Measurements from ENCODE around the gene PRKAR2B. TPM values are rescaled to one million over a fixed set of nuclear protein-coding genes. Genes with fewer than 3 reads are reported as not detected.
"Not testable (repeated sequence)": the region's sequence is repeated elsewhere in the genome, so short reads cannot be mapped to it uniquely, and the experiment has no call there.

PRKAR2B gene
- total and polyA plus RNA-seq, 7 experiments from 2014 or later = 0.39 to 5.0 (median 0.54) TPM

- Histone ChIP-seq H3K27ac (ENCODE audit: low read depth, low read length) (no peak overlapping the region), H3K36me3 (ENCODE audit: control insufficient read depth in 2 of 3, insufficient read depth in 3 of 3, low read length in 3 of 3) (no peaks in the 10 kb centered on the region), H3K4me3 (ENCODE audit: low read length) (no peak overlapping the region), H3K27me3 (ENCODE audit: control insufficient read depth in 2 of 2, insufficient read depth in 2 of 2, low read length in 2 of 2) (no peaks in the 10 kb centered on the region), H3K4me1 (ENCODE audit: control insufficient read depth in 2 of 2, insufficient read depth in 2 of 2, low read length in 2 of 2) (peaks cover 3 to 12% of the 10 kb centered on the region in 2 donors), H3K9me3 (ENCODE audit: control insufficient read depth in 2 of 3, low read length in 3 of 3) (no peaks in the 10 kb centered on the region)
- Mint-ChIP-seq H3K4me1 (peaks cover 8 to 23% (median 18%) of the 10 kb centered on the region in 7 donors), H3K27ac (no peak overlapping the region), H3K36me3 (no peaks in the 10 kb centered on the region), H3K9me3 (no peaks in the 10 kb centered on the region), H3K4me3 (no peak overlapping the region), H3K27me3 (peaks cover 0 to 10% (median 0%) of the 10 kb centered on the region in 5 donors)
- ChIA-PET POLR2A (no interaction called here), CTCF (interaction anchor here (0.7 to 0.8 kb wide), 2 partner anchors 18 to 21 kb away, joined by 3 to 4 read pairs; no protein-coding TSS in a partner anchor)
- intact Hi-C loops (cut with micrococcal nuclease) = no loop called here
- ATAC-seq (no peak), DNase-seq (no peak)
Measured at GRCh38 chr7:107130487-107131220, 86.1 kb downstream of the PRKAR2B start.

GRCh38 chr7:107133396-107133795, 88.9 kb downstream of the PRKAR2B start:
- ChIA-PET CTCF (interaction anchor here (0.8 to 1.1 kb wide), 2 partner anchors 16 to 19 kb away, joined by 3 read pairs; no protein-coding TSS in a partner anchor), POLR2A (no interaction called here)
- DNase-seq (no peak), ATAC-seq (no peak)
- Histone ChIP-seq H3K4me3 (ENCODE audit: low read length) (no peak overlapping the region), H3K27ac (ENCODE audit: low read depth, low read length) (no peak overlapping the region), H3K9me3 (ENCODE audit: control insufficient read depth in 2 of 3, low read length in 3 of 3) (no peaks in the 10 kb centered on the region), H3K4me1 (ENCODE audit: control insufficient read depth in 2 of 2, insufficient read depth in 2 of 2, low read length in 2 of 2) (no peaks in the 10 kb centered on the region), H3K36me3 (ENCODE audit: control insufficient read depth in 2 of 3, insufficient read depth in 3 of 3, low read length in 3 of 3) (no peaks in the 10 kb centered on the region), H3K27me3 (ENCODE audit: control insufficient read depth in 2 of 2, insufficient read depth in 2 of 2, low read length in 2 of 2) (no peaks in the 10 kb centered on the region)
- Mint-ChIP-seq H3K4me1 (peaks cover 0 to 3% (median 0%) of the 10 kb centered on the region in 7 donors), H3K9me3 (no peaks in the 10 kb centered on the region), H3K36me3 (no peaks in the 10 kb centered on the region), H3K27ac (no peak overlapping the region), H3K4me3 (no peak overlapping the region), H3K27me3 (peaks cover 0 to 31% (median 0%) of the 10 kb centered on the region in 5 donors)
- intact Hi-C loops (cut with micrococcal nuclease) = no loop called here

GRCh38 chr7:107138696-107139420, 94.4 kb downstream of the PRKAR2B start:
- no peak for ATAC-seq
- no peak overlapping the region for H3K27ac ChIP-seq (ENCODE audit: low read depth, low read length)
- Mint-ChIP-seq H3K9me3 (no peaks in the 10 kb centered on the region), H3K27ac (no peak overlapping the region), H3K4me3 (no peak overlapping the region), H3K4me1 (no peaks in the 10 kb centered on the region), H3K27me3 (peaks cover 0 to 41% (median 0%) of the 10 kb centered on the region in 5 donors), H3K36me3 (no peaks in the 10 kb centered on the region)
- ChIA-PET CTCF (interaction anchor here (0.8 to 1.6 kb wide), 3 partner anchors 8 to 12 kb away, joined by 3 to 7 read pairs (median 4); no protein-coding TSS in a partner anchor), POLR2A (interaction anchor here (0.7 kb wide), 1 partner anchor 13 kb away, joined by 3 read pairs; no protein-coding TSS in a partner anchor)
- no peaks in the 10 kb centered on the region for H3K4me1 ChIP-seq (ENCODE audit: control insufficient read depth in 2 of 2, insufficient read depth in 2 of 2, low read length in 2 of 2)
- DNase-seq = no peak
- H3K36me3 ChIP-seq (ENCODE audit: control insufficient read depth in 2 of 3, insufficient read depth in 3 of 3, low read length in 3 of 3) = no peaks in the 10 kb centered on the region
- H3K4me3 ChIP-seq (ENCODE audit: low read length) = no peak overlapping the region
- H3K9me3 ChIP-seq (ENCODE audit: control insufficient read depth in 2 of 3, low read length in 3 of 3) = no peaks in the 10 kb centered on the region
- intact Hi-C loops (cut with micrococcal nuclease) = no loop called here
- H3K27me3 ChIP-seq (ENCODE audit: control insufficient read depth in 2 of 2, insufficient read depth in 2 of 2, low read length in 2 of 2) = no peaks in the 10 kb centered on the region

- POLR2A ChIA-PET; H3K4me1 ChIP-seq (ENCODE audit: control insufficient read depth in 2 of 2, insufficient read depth in 2 of 2, low read length in 2 of 2); H3K4me3 Mint-ChIP-seq; H3K27ac ChIP-seq (ENCODE audit: low read depth, low read length); H3K27ac Mint-ChIP-seq; H3K27me3 ChIP-seq (ENCODE audit: control insufficient read depth in 2 of 2, insufficient read depth in 2 of 2, low read length in 2 of 2); DNase-seq; H3K9me3 Mint-ChIP-seq; H3K9me3 ChIP-seq (ENCODE audit: control insufficient read depth in 2 of 3, low read length in 3 of 3); CTCF ChIA-PET; H3K4me3 ChIP-seq (ENCODE audit: low read length); H3K4me1 Mint-ChIP-seq; ATAC-seq; H3K36me3 ChIP-seq (ENCODE audit: control insufficient read depth in 2 of 3, insufficient read depth in 3 of 3, low read length in 3 of 3); H3K36me3 Mint-ChIP-seq: not testable (repeated sequence)
- peaks cover 0 to 11% (median 0%) of the 10 kb centered on the region in 5 donors for H3K27me3 Mint-ChIP-seq
- intact Hi-C loops (cut with micrococcal nuclease) = loop anchor here in 1 of 2 donors (10.0 kb wide), 1 partner anchor 1001 kb away; no protein-coding TSS in a partner anchor
Measured at GRCh38 chr7:107143875-107144274, 99.4 kb downstream of the PRKAR2B start.

- Mint-ChIP-seq H3K27ac (no peak overlapping the region), H3K9me3 (no peaks in the 10 kb centered on the region), H3K27me3 (peaks cover 0 to 3% (median 0%) of the 10 kb centered on the region in 5 donors), H3K4me1 (peaks cover 0 to 10% (median 4%) of the 10 kb centered on the region in 7 donors), H3K36me3 (no peaks in the 10 kb centered on the region), H3K4me3 (no peak overlapping the region)
- Histone ChIP-seq H3K4me1 (ENCODE audit: control insufficient read depth in 2 of 2, insufficient read depth in 2 of 2, low read length in 2 of 2) (no peaks in the 10 kb centered on the region), H3K36me3 (ENCODE audit: control insufficient read depth in 2 of 3, insufficient read depth in 3 of 3, low read length in 3 of 3) (no peaks in the 10 kb centered on the region), H3K4me3 (ENCODE audit: low read length) (no peak overlapping the region), H3K9me3 (ENCODE audit: control insufficient read depth in 2 of 3, low read length in 3 of 3) (no peaks in the 10 kb centered on the region), H3K27ac (ENCODE audit: low read depth, low read length) (no peak overlapping the region), H3K27me3 (ENCODE audit: control insufficient read depth in 2 of 2, insufficient read depth in 2 of 2, low read length in 2 of 2) (no peaks in the 10 kb centered on the region)
- ChIA-PET CTCF (no interaction called here), POLR2A (interaction anchor here (4.1 kb wide), 1 partner anchor 24 kb away, joined by 34 read pairs; the partner anchor contains the start of gene HBP1)
- ATAC-seq (no peak), DNase-seq (no peak)
- intact Hi-C loops (cut with micrococcal nuclease) = loop anchor here (5.0 to 10.0 kb wide), 4 partner anchors 98 to 1002 kb away; partner anchors contain the start of gene CCDC71L (in 1 of the 2)
Measured at GRCh38 chr7:107145067-107145838, 100.7 kb downstream of the PRKAR2B start.

All from naive thymus-derived CD4-positive, alpha-beta T cell (primary cell).